ENCODE results near the gene CR1L. TPM values are rescaled to one million over a fixed set of nuclear protein-coding genes. Genes with fewer than 3 reads are reported as not detected.
"Not testable (repeated sequence)": the region's sequence is repeated elsewhere in the genome, so short reads cannot be mapped to it uniquely, and the experiment has no call there.

Gene CR1L
- total RNA-seq, 1 experiment from 2014 or later, result not detected

DNA sequence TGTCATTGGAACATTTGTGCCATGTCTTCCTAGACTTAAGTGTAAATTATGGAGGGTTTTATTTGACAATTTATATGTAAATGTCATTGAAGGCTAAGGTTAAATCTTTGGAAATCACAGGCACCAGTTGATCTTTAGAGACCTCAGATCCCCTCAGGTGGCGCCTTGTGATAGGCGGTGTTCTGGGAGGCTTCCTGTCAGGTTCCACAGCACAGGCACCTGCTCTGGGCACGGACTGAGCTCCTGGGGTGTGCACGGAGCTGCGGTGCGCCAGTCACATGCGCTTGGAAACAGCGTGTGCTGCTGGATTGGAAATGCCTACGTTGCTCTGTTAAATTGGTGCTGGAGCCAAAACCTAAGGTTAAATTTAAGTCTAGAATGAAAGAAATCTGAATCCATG lies 119.0 kb downstream of the CR1L start:
- ChIA-PET POLR2A (no interaction called here), CTCF (no interaction called here)
- H3K4me3 ChIP-seq (ENCODE audit: low read depth in 2 of 2, low read length in 2 of 2), result no peak overlapping the region
- H3K36me3 ChIP-seq (ENCODE audit: control insufficient read depth, insufficient read depth, low read length), result peaks cover 22% of the 10 kb centered on the region
- TF ChIP-seq TCF7L2 (IDR thresholded peaks at IDR 0.05; ENCODE audit: low read depth, low read length) (no peak), SIN3A (IDR thresholded peaks at IDR 0.05; ENCODE audit: borderline replicate concordance, insufficient read depth, low read depth, low read length) (no peak), POLR2AphosphoS5 (IDR thresholded peaks at IDR 0.05; ENCODE audit: low read depth, low read length) (no peak)
- TF ChIP-seq, protein P1, sequence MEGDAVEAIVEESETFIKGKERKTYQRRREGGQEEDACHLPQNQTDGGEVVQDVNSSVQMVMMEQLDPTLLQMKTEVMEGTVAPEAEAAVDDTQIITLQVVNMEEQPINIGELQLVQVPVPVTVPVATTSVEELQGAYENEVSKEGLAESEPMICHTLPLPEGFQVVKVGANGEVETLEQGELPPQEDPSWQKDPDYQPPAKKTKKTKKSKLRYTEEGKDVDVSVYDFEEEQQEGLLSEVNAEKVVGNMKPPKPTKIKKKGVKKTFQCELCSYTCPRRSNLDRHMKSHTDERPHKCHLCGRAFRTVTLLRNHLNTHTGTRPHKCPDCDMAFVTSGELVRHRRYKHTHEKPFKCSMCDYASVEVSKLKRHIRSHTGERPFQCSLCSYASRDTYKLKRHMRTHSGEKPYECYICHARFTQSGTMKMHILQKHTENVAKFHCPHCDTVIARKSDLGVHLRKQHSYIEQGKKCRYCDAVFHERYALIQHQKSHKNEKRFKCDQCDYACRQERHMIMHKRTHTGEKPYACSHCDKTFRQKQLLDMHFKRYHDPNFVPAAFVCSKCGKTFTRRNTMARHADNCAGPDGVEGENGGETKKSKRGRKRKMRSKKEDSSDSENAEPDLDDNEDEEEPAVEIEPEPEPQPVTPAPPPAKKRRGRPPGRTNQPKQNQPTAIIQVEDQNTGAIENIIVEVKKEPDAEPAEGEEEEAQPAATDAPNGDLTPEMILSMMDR (IDR thresholded peaks at IDR 0.05), result no peak
- TF ChIP-seq, protein P2, sequence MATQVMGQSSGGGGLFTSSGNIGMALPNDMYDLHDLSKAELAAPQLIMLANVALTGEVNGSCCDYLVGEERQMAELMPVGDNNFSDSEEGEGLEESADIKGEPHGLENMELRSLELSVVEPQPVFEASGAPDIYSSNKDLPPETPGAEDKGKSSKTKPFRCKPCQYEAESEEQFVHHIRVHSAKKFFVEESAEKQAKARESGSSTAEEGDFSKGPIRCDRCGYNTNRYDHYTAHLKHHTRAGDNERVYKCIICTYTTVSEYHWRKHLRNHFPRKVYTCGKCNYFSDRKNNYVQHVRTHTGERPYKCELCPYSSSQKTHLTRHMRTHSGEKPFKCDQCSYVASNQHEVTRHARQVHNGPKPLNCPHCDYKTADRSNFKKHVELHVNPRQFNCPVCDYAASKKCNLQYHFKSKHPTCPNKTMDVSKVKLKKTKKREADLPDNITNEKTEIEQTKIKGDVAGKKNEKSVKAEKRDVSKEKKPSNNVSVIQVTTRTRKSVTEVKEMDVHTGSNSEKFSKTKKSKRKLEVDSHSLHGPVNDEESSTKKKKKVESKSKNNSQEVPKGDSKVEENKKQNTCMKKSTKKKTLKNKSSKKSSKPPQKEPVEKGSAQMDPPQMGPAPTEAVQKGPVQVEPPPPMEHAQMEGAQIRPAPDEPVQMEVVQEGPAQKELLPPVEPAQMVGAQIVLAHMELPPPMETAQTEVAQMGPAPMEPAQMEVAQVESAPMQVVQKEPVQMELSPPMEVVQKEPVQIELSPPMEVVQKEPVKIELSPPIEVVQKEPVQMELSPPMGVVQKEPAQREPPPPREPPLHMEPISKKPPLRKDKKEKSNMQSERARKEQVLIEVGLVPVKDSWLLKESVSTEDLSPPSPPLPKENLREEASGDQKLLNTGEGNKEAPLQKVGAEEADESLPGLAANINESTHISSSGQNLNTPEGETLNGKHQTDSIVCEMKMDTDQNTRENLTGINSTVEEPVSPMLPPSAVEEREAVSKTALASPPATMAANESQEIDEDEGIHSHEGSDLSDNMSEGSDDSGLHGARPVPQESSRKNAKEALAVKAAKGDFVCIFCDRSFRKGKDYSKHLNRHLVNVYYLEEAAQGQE (IDR thresholded peaks at IDR 0.05; ENCODE audit: insufficient read depth in 1 of 2, low read depth in 2 of 2, low read length in 1 of 2), result no peak
- intact Hi-C loops (cut with micrococcal nuclease; ENCODE audit: unreplicated experiment) (no loop called here), in situ Hi-C loops (cut with HindIII; ENCODE audit: low pct_unique_long_range_greater_than_20kb, low sequenced_read_pairs) (no loop called here)
- no peak for ATAC-seq
- DNase-seq (ENCODE audit: low read depth, low spot score), result no peak
- H3K4me1 ChIP-seq (ENCODE audit: control insufficient read depth, insufficient read depth, low read length), result no peaks in the 10 kb centered on the region
- no peaks in the 10 kb centered on the region for H3K27me3 ChIP-seq (ENCODE audit: control insufficient read depth, insufficient read depth, low read length)
- BruUV-seq (replicated peaks), result no TSS peak
- H3K9me3 ChIP-seq (ENCODE audit: control insufficient read depth, insufficient read depth, low read depth, low read length), result no peaks in the 10 kb centered on the region
- H3K27ac ChIP-seq (ENCODE audit: low read length), result no peak overlapping the region

DNA sequence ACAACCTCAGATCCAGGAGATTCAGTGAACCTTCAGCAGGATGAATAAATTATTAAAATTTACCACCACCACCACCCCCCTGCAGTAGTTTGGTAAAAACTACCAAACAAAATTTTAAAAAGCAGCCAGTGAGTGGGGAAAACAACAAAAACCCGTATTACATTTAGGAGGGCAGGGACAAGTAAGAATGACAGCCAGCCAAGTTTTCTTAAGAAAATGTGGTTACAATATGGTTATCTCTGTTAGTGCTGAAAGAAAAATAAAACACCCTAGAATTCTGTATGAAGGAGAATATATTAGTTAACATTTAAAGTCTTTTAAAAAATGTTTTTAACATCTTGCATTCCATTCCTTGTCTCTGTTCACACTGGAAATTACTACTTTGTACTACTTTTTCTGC lies 121.6 kb downstream of the CR1L start:
- in situ Hi-C loops (cut with HindIII; ENCODE audit: low pct_unique_long_range_greater_than_20kb, low sequenced_read_pairs), result no loop called here
- no TSS peak for BruUV-seq (replicated peaks)
- intact Hi-C loops (cut with micrococcal nuclease; ENCODE audit: unreplicated experiment), result no loop called here
- Histone ChIP-seq H3K27me3 (ENCODE audit: control insufficient read depth, insufficient read depth, low read length) (no peaks in the 10 kb centered on the region), H3K4me1 (ENCODE audit: control insufficient read depth, insufficient read depth, low read length) (no peaks in the 10 kb centered on the region), H3K27ac (ENCODE audit: low read length) (no peak overlapping the region), H3K36me3 (ENCODE audit: control insufficient read depth, insufficient read depth, low read length) (peaks cover 11% of the 10 kb centered on the region), H3K9me3 (ENCODE audit: control insufficient read depth, insufficient read depth, low read depth, low read length) (no peaks in the 10 kb centered on the region), H3K4me3 (ENCODE audit: low read depth in 2 of 2, low read length in 2 of 2) (no peak overlapping the region)
- TF ChIP-seq SIN3A (IDR thresholded peaks at IDR 0.05; ENCODE audit: borderline replicate concordance, insufficient read depth, low read depth, low read length), result no peak
- no peak for TF ChIP-seq POLR2AphosphoS5 (IDR thresholded peaks at IDR 0.05; ENCODE audit: low read depth, low read length)
- TF ChIP-seq TCF7L2 (IDR thresholded peaks at IDR 0.05; ENCODE audit: low read depth, low read length), result no peak
- TF ChIP-seq, protein P2 (IDR thresholded peaks at IDR 0.05; ENCODE audit: insufficient read depth in 1 of 2, low read depth in 2 of 2, low read length in 1 of 2), result no peak
- TF ChIP-seq, protein P1 (IDR thresholded peaks at IDR 0.05), result no peak
- ChIA-PET POLR2A (no interaction called here), CTCF (no interaction called here)
- ATAC-seq (no peak), DNase-seq (ENCODE audit: low read depth, low spot score) (no peak)

DNA sequence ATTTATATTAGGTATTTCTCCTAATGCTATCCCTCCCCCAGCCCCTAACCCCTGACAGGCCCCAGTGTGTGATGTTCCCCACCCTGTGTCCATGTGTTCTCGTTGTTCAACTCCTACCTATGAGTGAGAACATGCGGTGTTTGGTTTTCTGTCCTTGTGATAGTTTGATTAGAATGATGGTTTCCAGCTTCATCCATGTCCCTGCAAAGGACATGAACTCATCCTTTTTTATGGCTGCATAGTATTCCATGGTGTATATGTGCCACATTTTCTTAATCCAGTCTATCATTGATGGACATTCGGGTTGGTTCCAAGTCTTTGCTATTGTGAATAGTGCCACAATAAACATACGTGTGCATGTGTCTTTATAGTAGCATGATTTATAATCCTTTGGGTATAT lies 125.6 kb downstream of the CR1L start:
- POLR2A ChIA-PET; H3K27me3 ChIP-seq (ENCODE audit: control insufficient read depth, insufficient read depth, low read length); H3K27ac ChIP-seq (ENCODE audit: low read length); CTCF ChIA-PET; intact Hi-C loops (cut with micrococcal nuclease; ENCODE audit: unreplicated experiment); DNase-seq (ENCODE audit: low read depth, low spot score); H3K36me3 ChIP-seq (ENCODE audit: control insufficient read depth, insufficient read depth, low read length); H3K9me3 ChIP-seq (ENCODE audit: control insufficient read depth, insufficient read depth, low read depth, low read length); ATAC-seq; H3K4me3 ChIP-seq (ENCODE audit: low read depth in 2 of 2, low read length in 2 of 2); in situ Hi-C loops (cut with HindIII; ENCODE audit: low pct_unique_long_range_greater_than_20kb, low sequenced_read_pairs); H3K4me1 ChIP-seq (ENCODE audit: control insufficient read depth, insufficient read depth, low read length); BruUV-seq (replicated peaks): not testable (repeated sequence)
